VCaP (cell line): ENCODE data around the gene DSC2.
A peak's percentile ranks its signal among the peaks of the same experiment; 100 is the strongest.

Experiments
- H3K27ac ChIP-seq: fragments of 450-650 bp; 2 replicates; pipeline ENCODE4 v1.5.1; 2017
- TF ChIP-seq, protein P1 (sequence below): fragments of 450-650 bp; conservative IDR thresholded peaks from 2 replicates; pipeline ENCODE4 v1.5.1; 2017; ENCODE audit warnings: mild to moderate bottlenecking, moderate library complexity

Gene DSC2

DNA sequence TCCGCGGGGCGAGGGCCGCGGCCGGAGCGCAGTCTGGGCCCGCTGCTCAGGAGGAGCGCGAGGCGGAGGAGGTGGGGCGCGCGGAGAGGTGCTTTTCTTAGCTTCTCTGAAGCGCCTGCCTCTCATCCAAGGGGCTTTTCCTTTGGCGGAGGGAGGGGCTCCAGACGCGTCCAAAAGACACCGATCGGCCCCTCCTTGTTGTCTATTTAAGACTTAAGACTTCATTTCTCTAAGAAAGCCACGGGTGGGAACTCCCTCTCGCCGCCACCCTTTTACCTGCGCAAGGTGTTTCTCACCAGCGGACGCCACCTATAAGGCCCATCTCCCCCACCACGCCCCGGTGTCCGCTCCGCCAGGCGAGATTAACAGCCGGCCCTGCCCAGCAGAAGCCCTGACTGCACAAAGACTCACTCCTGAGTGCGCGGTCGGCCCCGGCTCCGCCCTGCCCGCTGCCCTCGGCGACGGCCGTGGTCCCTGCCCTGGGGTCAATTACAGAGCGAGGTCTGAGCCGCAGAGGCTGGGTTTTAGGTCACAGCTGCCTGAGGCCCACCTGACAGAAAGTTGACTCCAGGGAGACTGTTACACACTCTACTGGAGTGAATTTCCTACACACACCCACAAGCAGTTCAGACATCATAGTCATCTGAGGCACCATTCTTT, at the start of gene DSC2:
Gene DSC2 (minus strand): TSS at position 397 of the 660 bp plus-strand sequence. CDS start 450 bp downstream, outside the sequence.
- TF ChIP-seq, protein P1, sequence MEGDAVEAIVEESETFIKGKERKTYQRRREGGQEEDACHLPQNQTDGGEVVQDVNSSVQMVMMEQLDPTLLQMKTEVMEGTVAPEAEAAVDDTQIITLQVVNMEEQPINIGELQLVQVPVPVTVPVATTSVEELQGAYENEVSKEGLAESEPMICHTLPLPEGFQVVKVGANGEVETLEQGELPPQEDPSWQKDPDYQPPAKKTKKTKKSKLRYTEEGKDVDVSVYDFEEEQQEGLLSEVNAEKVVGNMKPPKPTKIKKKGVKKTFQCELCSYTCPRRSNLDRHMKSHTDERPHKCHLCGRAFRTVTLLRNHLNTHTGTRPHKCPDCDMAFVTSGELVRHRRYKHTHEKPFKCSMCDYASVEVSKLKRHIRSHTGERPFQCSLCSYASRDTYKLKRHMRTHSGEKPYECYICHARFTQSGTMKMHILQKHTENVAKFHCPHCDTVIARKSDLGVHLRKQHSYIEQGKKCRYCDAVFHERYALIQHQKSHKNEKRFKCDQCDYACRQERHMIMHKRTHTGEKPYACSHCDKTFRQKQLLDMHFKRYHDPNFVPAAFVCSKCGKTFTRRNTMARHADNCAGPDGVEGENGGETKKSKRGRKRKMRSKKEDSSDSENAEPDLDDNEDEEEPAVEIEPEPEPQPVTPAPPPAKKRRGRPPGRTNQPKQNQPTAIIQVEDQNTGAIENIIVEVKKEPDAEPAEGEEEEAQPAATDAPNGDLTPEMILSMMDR, result 0 out of 2 replicates have a peak, but pooled peaks have one; percentile 10
- H3K27ac ChIP-seq, result peak within 1 kb of the TSS; percentile 98

DNA sequence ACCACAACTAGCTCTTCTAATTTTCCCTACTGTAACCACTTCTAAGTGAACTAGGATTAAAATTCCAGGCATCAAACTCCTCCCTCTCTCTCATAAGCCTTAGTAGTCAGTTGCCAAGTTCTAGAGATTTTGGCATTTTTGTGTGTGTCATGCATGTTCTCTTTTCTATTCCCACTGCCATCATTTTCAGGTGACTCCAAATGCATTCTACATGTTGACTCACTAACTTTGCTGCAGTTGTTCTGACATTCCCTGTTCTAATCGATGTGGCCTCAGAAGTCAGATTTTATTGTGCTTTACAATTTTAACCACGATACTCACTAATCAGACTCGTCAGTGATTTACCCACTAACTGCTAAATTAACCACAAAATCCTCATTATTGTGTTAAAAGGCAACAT, 47.1 kb upstream of the DSC2 start:
- H3K27ac ChIP-seq, result no peak overlapping the region
- TF ChIP-seq, protein P1, result no peak

DNA sequence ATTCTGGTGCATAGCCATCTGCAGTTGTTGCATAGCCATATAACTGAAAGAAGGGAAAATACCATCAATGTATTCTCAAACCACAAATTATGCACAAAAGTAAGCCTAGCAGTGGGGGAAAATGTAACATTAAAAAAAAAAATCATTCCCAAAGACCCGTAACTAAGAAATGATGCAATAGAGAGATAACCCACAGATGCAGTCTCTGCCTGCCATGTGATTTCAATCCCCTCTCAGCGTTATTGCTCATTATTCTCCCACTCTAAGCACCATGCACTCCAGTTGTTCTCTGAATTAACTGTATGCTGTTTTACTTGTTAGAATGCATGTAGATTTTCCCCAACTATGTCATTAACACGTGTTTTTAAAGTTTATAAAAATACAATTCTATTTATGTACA, 46.4 kb upstream of the DSC2 start:
- H3K27ac ChIP-seq, result no peak overlapping the region
- TF ChIP-seq, protein P1, result no peak

DNA sequence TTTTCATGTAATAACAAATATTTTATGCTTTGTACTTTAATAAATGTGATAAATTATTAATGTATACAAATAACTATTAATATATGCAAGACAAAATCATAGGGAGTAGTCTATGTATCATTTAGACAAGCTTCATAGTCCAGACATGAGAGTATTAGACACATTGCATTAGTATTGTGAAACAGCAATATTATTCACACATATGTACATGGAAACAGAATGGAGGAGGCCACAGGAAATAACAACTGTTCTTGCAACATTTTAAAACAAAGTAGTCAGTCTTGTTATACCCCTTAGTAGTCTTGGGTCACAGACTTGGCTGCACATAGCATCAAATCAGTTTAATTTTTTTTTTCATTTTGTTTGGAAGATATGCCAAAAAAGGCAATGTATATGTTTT, 44.6 kb upstream of the DSC2 start:
- TF ChIP-seq, protein P1, result no peak
- H3K27ac ChIP-seq, result no peak overlapping the region

DNA sequence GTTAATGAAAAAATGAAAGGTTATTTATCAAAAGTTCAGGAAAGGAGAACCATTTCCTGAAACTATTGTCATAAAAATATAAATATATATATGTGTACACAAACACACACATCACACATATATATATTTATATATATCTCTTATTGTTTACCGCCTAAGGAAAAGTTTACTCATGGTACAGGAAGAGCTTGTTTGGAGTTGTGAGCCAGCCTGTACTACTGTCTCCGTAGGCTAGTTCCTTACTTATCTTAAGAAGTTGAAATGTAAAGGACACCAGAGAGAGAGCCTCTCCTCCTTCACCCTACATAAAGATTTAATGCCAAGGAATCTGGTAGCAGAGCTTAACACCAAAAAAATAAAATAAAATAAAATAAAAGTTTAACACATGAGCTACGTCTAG, 40.8 kb upstream of the DSC2 start:
- TF ChIP-seq, protein P1, result no peak

DNA sequence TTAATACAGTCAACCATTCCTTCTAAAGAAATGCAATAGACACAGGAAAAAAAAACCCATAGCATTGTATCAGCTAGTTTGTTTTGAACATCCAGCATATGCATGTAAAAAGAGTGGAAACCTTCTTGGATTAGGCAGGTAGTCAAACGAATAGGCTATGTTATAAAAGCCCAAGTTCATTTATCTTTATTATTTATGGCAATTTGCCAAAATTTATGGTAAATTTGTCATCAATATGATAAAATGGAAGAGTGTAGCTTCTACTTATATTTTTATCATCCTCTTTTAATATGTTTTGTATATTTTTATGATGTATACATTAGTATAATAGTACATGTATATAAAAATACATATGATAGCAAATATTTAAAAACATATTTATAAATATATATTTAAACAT, 36.5 kb upstream of the DSC2 start:
- H3K27ac ChIP-seq, result no peak overlapping the region
- TF ChIP-seq, protein P1, result no peak

More for the DNA sequence above, 40.8 kb upstream of the DSC2 start:
- no peak overlapping the region for H3K27ac ChIP-seq

DNA sequence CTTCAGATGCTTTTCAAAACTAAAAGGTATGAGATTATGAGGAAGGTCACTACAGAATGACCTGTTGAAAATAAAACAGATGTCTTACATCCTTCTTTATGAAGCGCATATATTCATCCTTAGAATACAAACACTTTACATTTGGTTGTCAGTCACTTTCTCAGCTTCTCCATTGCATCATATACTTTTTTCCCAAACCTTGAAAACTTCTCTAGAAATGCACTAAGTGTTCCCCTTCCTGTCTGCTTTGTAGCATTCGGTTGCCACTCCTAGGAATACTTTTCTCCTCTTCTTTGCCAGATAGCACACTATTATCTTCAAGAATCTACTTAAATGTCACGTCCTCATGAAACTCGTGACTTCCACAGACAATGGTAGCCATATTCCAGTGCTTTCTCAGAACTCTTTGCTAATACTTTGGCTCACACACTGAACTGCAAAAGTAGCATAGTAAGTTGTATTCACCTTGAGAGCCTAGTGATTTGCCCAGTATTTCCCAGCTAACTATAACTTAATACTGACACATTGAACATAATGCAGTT, 32.8 kb upstream of the DSC2 start:
- no peak overlapping the region for H3K27ac ChIP-seq
- TF ChIP-seq, protein P1, result no peak
